Esophagus (tissue), 2 donors: ENCODE measurements around the gene TGFBI. TPM values are rescaled to one million over a fixed set of nuclear protein-coding genes. Genes with fewer than 3 reads are reported as not detected.
A peak's percentile ranks its signal among the peaks of the same experiment; 100 is the strongest.

Experiments
- H3K27ac ChIP-seq, 2 donors: one replicate each; pipeline ENCODE4 v1.5.1; 2013; ENCODE audit warnings: low read depth in 2 of 2, mild to moderate bottlenecking in 2 of 2, inconsistent platforms in 1 of 2, low read length in 1 of 2, moderate library complexity in 1 of 2
- H3K27me3 ChIP-seq, 2 donors: one replicate each; pipeline ENCODE4 v1.6.1; 2013; ENCODE audit warnings: low read length in 2 of 2, control low read depth in 1 of 2, mild to moderate bottlenecking in 1 of 2; ENCODE audit not compliant: insufficient read depth in 2 of 2, control insufficient read depth in 1 of 2
- H3K36me3 ChIP-seq, 2 donors: one replicate each; pipeline ENCODE4 v1.6.1; 2013; ENCODE audit warnings: low read length in 1 of 2; ENCODE audit not compliant: control insufficient read depth in 2 of 2, insufficient read depth in 2 of 2
- H3K4me1 ChIP-seq, 2 donors: one replicate each; pipeline ENCODE4 v1.6.1; 2013; ENCODE audit warnings: low read length in 1 of 2; ENCODE audit not compliant: control insufficient read depth in 2 of 2, insufficient read depth in 2 of 2
- H3K4me3 ChIP-seq, 2 donors: one replicate each; pipeline ENCODE4 v1.5.1; 2013; ENCODE audit warnings: low read length in 2 of 2, mild to moderate bottlenecking in 2 of 2, low read depth in 1 of 2, moderate library complexity in 1 of 2
- H3K9me3 ChIP-seq, 2 donors: one replicate each; pipeline ENCODE4 v1.6.1; 2013; ENCODE audit warnings: mild to moderate bottlenecking in 2 of 2, low read depth in 1 of 2, low read length in 1 of 2, moderate library complexity in 1 of 2; ENCODE audit not compliant: control insufficient read depth in 2 of 2, insufficient read depth in 1 of 2
- WGBS, 2 donors: extraction: QIAGEN DNeasy Blood & Tissue Kit; methylation state at CpG; one replicate each; pipeline ENCODE4 v1.1.7; 2013; 5-methylcytosine and 5-hydroxymethylcytosine counted together
- polyA plus RNA-seq, 2 donors: library from polyadenylated mRNA; stranded (reverse); fragments of 200-250 nt; gene quantifications; one replicate each; pipeline ENCODE4 v1.2.3, GENCODE V29; 2013
- donor health status: healthy with polysubstance abuse.
- donor health status: Bipolar disorder and iron deficiency.

The TGFBI gene
- polyA plus RNA-seq, 2 donors: 13.9 to 14.0 TPM

- Histone ChIP-seq H3K27me3 (peaks cover 0 to 5% of the 10 kb centered on the region in 2 donors), H3K9me3 (no peaks in the 10 kb centered on the region), H3K4me1 (peaks cover 0 to 3% of the 10 kb centered on the region in 2 donors), H3K36me3 (no peaks in the 10 kb centered on the region), H3K27ac (no peak overlapping the region), H3K4me3 (no peak overlapping the region)
- 15 to 21% methylated on average over 3 of the region's 3 CpGs for WGBS, 2 donors
These were observed 16.6 kb upstream of the TGFBI start for GRCh38 chr5:136012041-136012804.

GRCh38 chr5:136013559-136013958 lies 15.2 kb upstream of the TGFBI start:
- peaks cover 0 to 3% of the 10 kb centered on the region in 2 donors for H3K4me1 ChIP-seq
- 68 to 71% methylated on average over 2 of the region's 2 CpGs for WGBS, 2 donors
- no peak overlapping the region for H3K4me3 ChIP-seq
- H3K27ac ChIP-seq: no peak overlapping the region
- peaks cover 0 to under 1% of the 10 kb centered on the region in 2 donors for H3K27me3 ChIP-seq
- no peaks in the 10 kb centered on the region for H3K36me3 ChIP-seq
- H3K9me3 ChIP-seq: no peaks in the 10 kb centered on the region

GRCh38 chr5:136014049-136015002 lies 14.5 kb upstream of the TGFBI start:
- no peak overlapping the region for H3K27ac ChIP-seq
- WGBS, 2 donors: 33 to 51% methylated on average over 7 of the region's 7 CpGs
- H3K4me3 ChIP-seq: no peak overlapping the region
- H3K9me3 ChIP-seq: no peaks in the 10 kb centered on the region
- no peaks in the 10 kb centered on the region for H3K27me3 ChIP-seq
- H3K36me3 ChIP-seq: no peaks in the 10 kb centered on the region
- H3K4me1 ChIP-seq: peaks cover 0 to 3% of the 10 kb centered on the region in 2 donors

GRCh38 chr5:136015003-136015375 lies 13.8 kb upstream of the TGFBI start:
- Histone ChIP-seq H3K36me3 (no peaks in the 10 kb centered on the region), H3K9me3 (no peaks in the 10 kb centered on the region), H3K4me3 (no peak overlapping the region), H3K27ac (no peak overlapping the region), H3K4me1 (peaks cover 0 to 3% of the 10 kb centered on the region in 2 donors), H3K27me3 (no peaks in the 10 kb centered on the region)
- WGBS, 2 donors: 48 to 74% methylated on average over 6 of the region's 6 CpGs

GRCh38 chr5:136015966-136016650 lies 12.7 kb upstream of the TGFBI start:
- Histone ChIP-seq H3K27ac (no peak overlapping the region), H3K9me3 (no peaks in the 10 kb centered on the region), H3K36me3 (no peaks in the 10 kb centered on the region), H3K4me1 (peaks cover 0 to 5% of the 10 kb centered on the region in 2 donors), H3K4me3 (no peak overlapping the region), H3K27me3 (no peaks in the 10 kb centered on the region)
- WGBS, 2 donors: 95 to 96% methylated on average over 2 of the region's 2 CpGs

GRCh38 chr5:136016945-136017530 lies 11.8 kb upstream of the TGFBI start:
- 50 to 68% methylated on average over 2 of the region's 2 CpGs for WGBS, 2 donors
- no peaks in the 10 kb centered on the region for H3K36me3 ChIP-seq
- H3K27me3 ChIP-seq: no peaks in the 10 kb centered on the region
- peaks cover 0 to 5% of the 10 kb centered on the region in 2 donors for H3K4me1 ChIP-seq
- H3K9me3 ChIP-seq: no peaks in the 10 kb centered on the region
- no peak overlapping the region for H3K4me3 ChIP-seq
- no peak overlapping the region for H3K27ac ChIP-seq

- WGBS, 2 donors: 63 to 68% methylated on average over 11 of the region's 11 CpGs
- Histone ChIP-seq H3K9me3 (no peaks in the 10 kb centered on the region), H3K27me3 (no peaks in the 10 kb centered on the region), H3K36me3 (no peaks in the 10 kb centered on the region), H3K4me1 (peaks cover 0 to 2% of the 10 kb centered on the region in 2 donors), H3K27ac (no peak overlapping the region), H3K4me3 (no peak overlapping the region)
These were observed 9.7 kb upstream of the TGFBI start for GRCh38 chr5:136018814-136019783.

- H3K4me1 ChIP-seq: peaks cover 0 to 2% of the 10 kb centered on the region in 2 donors
These were observed 8.8 kb upstream of the TGFBI start for GRCh38 chr5:136020001-136020382.

More at GRCh38 chr5:136020001-136020382, 8.8 kb upstream of the TGFBI start:
- Histone ChIP-seq H3K27ac (peak overlapping the region in 1 of 2 donors; percentile 24), H3K36me3 (no peaks in the 10 kb centered on the region), H3K9me3 (no peaks in the 10 kb centered on the region), H3K4me3 (no peak overlapping the region), H3K27me3 (no peaks in the 10 kb centered on the region)
- 59 to 65% methylated on average over 2 of the region's 2 CpGs for WGBS, 2 donors
